Neural cell (in vitro differentiated cells): Measurements from ENCODE around the gene ARFRP1.

Experiments
- CTCF ChIP-seq: fragments of 450-650 bp; IDR thresholded peaks from 2 replicates; pipeline ENCODE4 v1.5.1; 2014; ENCODE audit warnings: antibody characterized with exemption, mild to moderate bottlenecking, moderate library complexity; ENCODE audit not compliant: poor library complexity, severe bottlenecking
- EP300 ChIP-seq: fragments of 450-650 bp; conservative IDR thresholded peaks from 2 replicates; pipeline ENCODE4 v1.6.1; 2014; ENCODE audit warnings: antibody characterized with exemption, mild to moderate bottlenecking, moderate library complexity; ENCODE audit not compliant: poor library complexity, severe bottlenecking
- EZH2 ChIP-seq: fragments of 200-600, 300-800 bp; shearing (Covaris generic), sonication (generic); IDR thresholded peaks from 2 replicates; pipeline ENCODE4 v1.6.1; 2014; ENCODE audit warnings: antibody characterized with exemption, low read length, borderline replicate concordance, mild to moderate bottlenecking; ENCODE audit not compliant: insufficient read depth, poor library complexity, severe bottlenecking
- REST ChIP-seq: IDR thresholded peaks from 2 replicates; pipeline ENCODE4 v1.6.1; 2012; ENCODE audit warnings: borderline replicate concordance
- TAF1 ChIP-seq: IDR thresholded peaks from 2 replicates; pipeline ENCODE4 v1.6.1; 2012; ENCODE audit warnings: low read depth

- no peak for TF ChIP-seq CTCF
- TF ChIP-seq EZH2 = no peak
- TF ChIP-seq EP300 = no peak
- TF ChIP-seq REST = no peak
- TF ChIP-seq TAF1 = no peak
Measured at GRCh38 chr20:63745961-63746731, 38.4 kb upstream of the ARFRP1 start.
